T-cell (primary cell): ENCODE data around the gene RHBDL2. TPM values are rescaled to one million over a fixed set of nuclear protein-coding genes. Genes with fewer than 3 reads are reported as not detected.
A peak's percentile ranks its signal among the peaks of the same experiment; 100 is the strongest.

Experiments
- ATAC-seq, 4 experiments: fragments of 200-7000 bp in 3 of 4; fragments of 150-1000 bp in 1 of 4; cut with Tn5 transposase; replicated peaks in 1 of 4; 1 replicate in 3 of 4; 2 replicates in 1 of 4; pipeline ENCODE4 v1.10.0; 2021; ENCODE audit warnings: moderate library complexity in 3 of 4, mild to moderate bottlenecking in 2 of 4, moderate number of reproducible peaks in 1 of 4
- CTCF ChIA-PET, 2 donors: fragments of 300-600 bp; sonication (Branson Sonifier 250); formaldehyde crosslinking; loops; one replicate each; lab custom pipeline; 2022; ENCODE audit warnings: antibody characterized with exemption in 2 of 2; lab: Charles Lee
- POLR2A ChIA-PET, 2 donors: fragments of 300-600 bp; sonication (Branson Sonifier 250); formaldehyde crosslinking; loops; one replicate each; lab custom pipeline; 2022; ENCODE audit warnings: antibody characterized with exemption in 2 of 2; lab: Charles Lee
- DNase-seq, 35 experiments: peaks; one replicate each; pipeline versions ENCODE4 v3.0.0 to v3.0.0-alpha.2; 2013 to 2023
- H3K27ac ChIP-seq: one replicate; pipeline ENCODE4 v1.5.1; 2013; ENCODE audit warnings: low read length
- H3K27me3 ChIP-seq, 2 experiments: replicated peaks in 1 of 2; 1 replicate in 1 of 2; 2 replicates in 1 of 2; pipeline versions ENCODE4 v1.6.1 to v1.7.0; 2013; ENCODE audit warnings: low read length in 1 of 2, mixed read lengths in 1 of 2; ENCODE audit not compliant: control insufficient read depth in 2 of 2, insufficient read depth in 2 of 2; ENCODE audit errors: extremely low read depth in 1 of 2
- H3K36me3 ChIP-seq, 2 donors: 1 replicate in 1 of 2; 2 replicates in 1 of 2; pipeline versions ENCODE4 v1.6.1 to v1.7.0; 2013; ENCODE audit warnings: low read length in 1 of 2; ENCODE audit not compliant: control insufficient read depth in 2 of 2, insufficient read depth in 1 of 2; ENCODE audit errors: extremely low read depth in 1 of 2
- H3K4me1 ChIP-seq, 2 experiments: 1 replicate in 1 of 2; 2 replicates in 1 of 2; pipeline versions ENCODE4 v1.6.1 to v1.7.0; 2013; ENCODE audit warnings: low read length in 2 of 2, mixed read lengths in 1 of 2; ENCODE audit not compliant: insufficient read depth in 2 of 2, control insufficient read depth in 1 of 2; ENCODE audit errors: extremely low read depth in 1 of 2
- H3K4me3 ChIP-seq, 2 donors: 1 replicate in 1 of 2; 2 replicates in 1 of 2; pipeline versions ENCODE4 v1.5.1 to v1.7.0; 2013; ENCODE audit warnings: mild to moderate bottlenecking in 2 of 2, low read length in 1 of 2, moderate library complexity in 1 of 2; ENCODE audit not compliant: control insufficient read depth in 1 of 2; ENCODE audit errors: extremely low read depth in 1 of 2
- H3K9me3 ChIP-seq: 2 replicates; pipeline ENCODE4 v1.7.0; 2013
- H3K27ac Mint-ChIP-seq, 2 donors: one replicate each; pipeline ENCODE4 v1.8.0; 2020 to 2021; ENCODE audit warnings: mild to moderate bottlenecking in 2 of 2, mixed read lengths in 2 of 2
- H3K27me3 Mint-ChIP-seq, 2 donors: one replicate each; pipeline ENCODE4 v1.8.0; 2021 to 2022; ENCODE audit warnings: mixed read lengths in 2 of 2
- H3K36me3 Mint-ChIP-seq: one replicate; pipeline ENCODE4 v1.8.0; 2021; ENCODE audit warnings: mixed read lengths
- H3K4me1 Mint-ChIP-seq, 3 donors: one replicate each; pipeline ENCODE4 v1.8.0; 2020 to 2022; ENCODE audit warnings: mixed read lengths in 3 of 3, mild to moderate bottlenecking in 1 of 3
- H3K4me3 Mint-ChIP-seq, 3 donors: one replicate each; pipeline ENCODE4 v1.8.0; 2020 to 2022; ENCODE audit warnings: mild to moderate bottlenecking in 3 of 3, mixed read lengths in 3 of 3, moderate library complexity in 3 of 3
- H3K9me3 Mint-ChIP-seq, 3 donors: one replicate each; pipeline ENCODE4 v1.8.0; 2020 to 2022; ENCODE audit warnings: mixed read lengths in 3 of 3
- WGBS: methylation state at CpG from one replicate; pipeline ENCODE4 v1.1.5; 2013; ENCODE audit warnings: missing lambda C conversion rate; ENCODE audit not compliant: insufficient coverage; 5-methylcytosine and 5-hydroxymethylcytosine counted together
- total RNA-seq, 35 experiments: library from RNA in 6 of 35; stranded (reverse) in 6 of 35; fragments of 120-200 nt in 1 of 35; gene quantifications; one replicate each; pipeline versions ENCODE4 v1.2.1 to v1.2.4 and lab custom pipeline; 2013 to 2026

The RHBDL2 gene
- total RNA-seq, 5 donors from 2014 or later (not counting 1 experiment from before 2014, with no cell fraction given), result not detected

DNA sequence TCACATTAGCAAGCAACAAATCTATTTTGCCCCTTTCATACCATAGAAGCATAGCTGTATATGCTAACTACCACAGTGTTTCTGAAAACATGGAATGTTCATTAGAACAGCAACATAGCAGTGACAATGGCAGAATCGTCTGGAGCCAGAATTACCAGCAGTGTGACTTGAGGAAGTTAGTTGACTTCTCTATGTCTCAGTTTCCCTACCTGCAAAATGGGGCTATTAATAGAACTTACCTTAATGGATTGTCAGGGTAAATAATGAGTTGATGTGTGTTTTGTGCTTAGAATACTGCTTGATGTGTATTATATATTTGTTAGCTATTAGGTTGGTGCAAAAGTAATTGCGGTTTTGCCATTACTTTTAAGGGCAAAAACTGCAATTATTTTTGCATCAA, 45.5 kb downstream of the RHBDL2 start:
- H3K4me3 ChIP-seq, result no peak overlapping the region

DNA sequence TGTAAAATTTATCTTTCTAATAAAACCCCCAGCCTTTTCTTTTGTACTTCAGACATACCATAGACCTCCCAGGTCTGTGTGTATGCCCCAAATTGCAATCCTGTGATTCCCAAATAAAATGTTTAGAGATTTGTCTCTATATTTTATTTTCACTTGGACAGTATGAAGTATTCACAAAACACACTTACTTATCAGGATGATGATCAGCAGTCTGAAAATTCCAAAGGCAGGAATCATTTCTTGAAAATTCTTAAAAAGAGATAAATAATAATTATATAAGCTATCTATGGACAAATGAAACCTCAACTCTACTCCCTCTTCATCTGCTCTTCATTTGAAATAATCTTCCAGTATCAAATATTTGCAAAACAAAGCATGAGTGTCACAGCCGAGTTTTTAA, 48.7 kb downstream of the RHBDL2 start:
- no peaks in the 10 kb centered on the region for H3K27me3 ChIP-seq
- CTCF ChIA-PET, result no interaction called here
- DNase-seq (no peak), ATAC-seq (no peak)
- H3K9me3 Mint-ChIP-seq, result no peaks in the 10 kb centered on the region
- H3K27ac ChIP-seq, result no peak overlapping the region
- no CpG with 5 or more reads among the region's 1 CpG for WGBS
- H3K4me1 Mint-ChIP-seq, result peaks cover 0 to 7% (median 0%) of the 10 kb centered on the region in 3 donors
- H3K4me3 ChIP-seq, result no peak overlapping the region
- no peaks in the 10 kb centered on the region for H3K4me1 ChIP-seq
- no peak overlapping the region for H3K27ac Mint-ChIP-seq
- H3K9me3 ChIP-seq, result no peaks in the 10 kb centered on the region
- no peaks in the 10 kb centered on the region for H3K36me3 ChIP-seq
- H3K27me3 Mint-ChIP-seq, result no peaks in the 10 kb centered on the region
- H3K4me3 Mint-ChIP-seq, result no peak overlapping the region
- H3K36me3 Mint-ChIP-seq, result no peaks in the 10 kb centered on the region
- POLR2A ChIA-PET, result no interaction called here

More for the DNA sequence above, 45.5 kb downstream of the RHBDL2 start:
- DNase-seq, result no peak
- no peak overlapping the region for H3K27ac ChIP-seq
- no peak for ATAC-seq
- peaks cover 0 to 6% of the 10 kb centered on the region in 2 experiments for H3K27me3 ChIP-seq
- H3K36me3 Mint-ChIP-seq, result no peaks in the 10 kb centered on the region
- H3K4me3 Mint-ChIP-seq, result no peak overlapping the region
- no CpG with 5 or more reads among the region's 2 CpGs for WGBS
- peaks cover 0 to 7% (median 0%) of the 10 kb centered on the region in 3 donors for H3K4me1 Mint-ChIP-seq
- no peaks in the 10 kb centered on the region for H3K27me3 Mint-ChIP-seq
- H3K27ac Mint-ChIP-seq, result no peak overlapping the region
- H3K4me1 ChIP-seq, result no peaks in the 10 kb centered on the region
- no peaks in the 10 kb centered on the region for H3K36me3 ChIP-seq
- no peaks in the 10 kb centered on the region for H3K9me3 ChIP-seq
- ChIA-PET POLR2A (interaction anchor here in 1 of 2 donors (0.5 kb wide), 1 partner anchor 93 kb away, joined by 4 read pairs; no protein-coding TSS in a partner anchor), CTCF (no interaction called here)
- H3K9me3 Mint-ChIP-seq, result no peaks in the 10 kb centered on the region

GRCh38 chr1:38891753-38892152, 49.9 kb downstream of the RHBDL2 start:
- no peak overlapping the region for H3K27ac ChIP-seq
- ChIA-PET CTCF (no interaction called here), POLR2A (no interaction called here)
- H3K4me1 ChIP-seq, result no peaks in the 10 kb centered on the region
- no peaks in the 10 kb centered on the region for H3K36me3 Mint-ChIP-seq
- no peak overlapping the region for H3K4me3 ChIP-seq
- H3K36me3 ChIP-seq, result no peaks in the 10 kb centered on the region
- H3K9me3 Mint-ChIP-seq, result no peaks in the 10 kb centered on the region
- H3K9me3 ChIP-seq, result no peaks in the 10 kb centered on the region
- H3K27me3 Mint-ChIP-seq, result no peaks in the 10 kb centered on the region
- H3K27ac Mint-ChIP-seq, result no peak overlapping the region
- peak in 1 of 4 experiments; percentile 59 for ATAC-seq
- H3K4me3 Mint-ChIP-seq, result no peak overlapping the region
- H3K4me1 Mint-ChIP-seq, result peaks cover 0 to 7% (median 1%) of the 10 kb centered on the region in 3 donors
- no peaks in the 10 kb centered on the region for H3K27me3 ChIP-seq
- peak in 12 of 35 experiments; percentile 1 to 36 (median 6) for DNase-seq
- WGBS, result no CpG with 5 or more reads among the region's 1 CpG

DNA sequence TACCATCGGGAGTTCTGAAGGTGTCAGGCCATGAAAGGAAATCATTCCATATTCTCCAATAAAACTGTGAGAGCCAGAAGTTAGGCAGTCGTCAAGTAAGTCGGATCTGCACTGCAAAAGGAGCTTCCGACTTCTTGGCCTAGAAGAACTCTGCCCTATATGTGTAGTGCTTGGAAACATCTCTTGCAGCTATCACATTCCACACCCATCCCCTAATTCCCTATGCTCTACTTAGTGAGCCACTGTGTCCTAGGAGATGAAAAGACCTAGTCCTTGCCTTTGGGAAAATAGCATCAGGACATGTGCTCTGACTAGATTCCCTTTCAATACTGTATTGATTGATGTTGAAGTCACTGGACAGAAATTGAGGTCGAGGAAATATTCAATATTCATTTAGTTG, 52.0 kb downstream of the RHBDL2 start:
- ChIA-PET CTCF (interaction anchor here in 1 of 2 donors (0.7 kb wide), 1 partner anchor 358 kb away, joined by 6 read pairs; no protein-coding TSS in a partner anchor), POLR2A (interaction anchor here in 1 of 2 donors (0.6 kb wide), 2 partner anchors 46 to 64 kb away, joined by 6 to 8 read pairs; no protein-coding TSS in a partner anchor)
- no peak overlapping the region for H3K27ac Mint-ChIP-seq
- Histone ChIP-seq H3K4me3 (no peak overlapping the region), H3K4me1 (no peaks in the 10 kb centered on the region), H3K36me3 (no peaks in the 10 kb centered on the region), H3K27me3 (no peaks in the 10 kb centered on the region), H3K27ac (no peak overlapping the region), H3K9me3 (no peaks in the 10 kb centered on the region)
- H3K4me1 Mint-ChIP-seq, result peaks cover 0 to 7% (median 5%) of the 10 kb centered on the region in 3 donors
- DNase-seq, result no peak
- H3K27me3 Mint-ChIP-seq, result no peaks in the 10 kb centered on the region
- no peak for ATAC-seq
- H3K4me3 Mint-ChIP-seq, result no peak overlapping the region
- no peaks in the 10 kb centered on the region for H3K36me3 Mint-ChIP-seq
- WGBS, result no CpG with 5 or more reads among the region's 5 CpGs
- H3K9me3 Mint-ChIP-seq, result no peaks in the 10 kb centered on the region

- peaks cover 0 to 7% (median 5%) of the 10 kb centered on the region in 3 donors for H3K4me1 Mint-ChIP-seq
- no peaks in the 10 kb centered on the region for H3K9me3 ChIP-seq
- WGBS, result 95% methylated on average over 8 of the region's 9 CpGs
These were observed 53.0 kb downstream of the RHBDL2 start for GRCh38 chr1:38888423-38889333.

GRCh38 chr1:38885092-38885491, 56.5 kb downstream of the RHBDL2 start:
- ChIA-PET POLR2A (no interaction called here), CTCF (no interaction called here)
- Mint-ChIP-seq H3K27ac (no peak overlapping the region), H3K9me3 (no peaks in the 10 kb centered on the region), H3K4me1 (peaks cover 0 to 5% (median 0%) of the 10 kb centered on the region in 3 donors), H3K4me3 (no peak overlapping the region), H3K27me3 (no peaks in the 10 kb centered on the region), H3K36me3 (no peaks in the 10 kb centered on the region)
- Histone ChIP-seq H3K27me3 (no peaks in the 10 kb centered on the region), H3K36me3 (no peaks in the 10 kb centered on the region), H3K9me3 (no peaks in the 10 kb centered on the region), H3K4me1 (no peaks in the 10 kb centered on the region), H3K27ac (no peak overlapping the region), H3K4me3 (no peak overlapping the region)
- WGBS, result no CpG with 5 or more reads among the region's 2 CpGs
- ATAC-seq, result no peak
- DNase-seq, result no peak

More at GRCh38 chr1:38888423-38889333, 53.0 kb downstream of the RHBDL2 start:
- Mint-ChIP-seq H3K9me3 (no peaks in the 10 kb centered on the region), H3K4me3 (no peak overlapping the region), H3K27me3 (no peaks in the 10 kb centered on the region), H3K36me3 (no peaks in the 10 kb centered on the region), H3K27ac (no peak overlapping the region)
- H3K4me3 ChIP-seq, result no peak overlapping the region
- no peaks in the 10 kb centered on the region for H3K27me3 ChIP-seq
- CTCF ChIA-PET, result no interaction called here
- H3K36me3 ChIP-seq, result no peaks in the 10 kb centered on the region
- no peak for ATAC-seq
- DNase-seq, result no peak
- H3K4me1 ChIP-seq, result no peaks in the 10 kb centered on the region
- H3K27ac ChIP-seq, result no peak overlapping the region
- POLR2A ChIA-PET, result no interaction called here
